GM19023 (cell line): ENCODE data around the gene CYB5R3.
"Not testable (repeated sequence)": the region's sequence is repeated elsewhere in the genome, so short reads cannot be mapped to it uniquely, and the experiment has no call there.

ENCODE experiments used
- ATAC-seq: cut with Tn5 transposase; IDR thresholded peaks from one replicate; pipeline ENCODE4 v1.9.1; 2021; ENCODE audit warnings: mild to moderate bottlenecking, moderate library complexity; ENCODE audit not compliant: unreplicated experiment

Gene CYB5R3

GRCh38 chr22:42626431-42626830, 22.8 kb downstream of the CYB5R3 start:
- ATAC-seq = no peak

GRCh38 chr22:42625416-42625815, 23.8 kb downstream of the CYB5R3 start:
- ATAC-seq = no peak

- ATAC-seq = no peak
Measured at GRCh38 chr22:42624551-42625106, 24.6 kb downstream of the CYB5R3 start.

- ATAC-seq = no peak
Measured at GRCh38 chr22:42623756-42624441, 25.3 kb downstream of the CYB5R3 start.

- no peak for ATAC-seq
Measured at GRCh38 chr22:42623301-42623751, 25.9 kb downstream of the CYB5R3 start.

- ATAC-seq = no peak
Measured at GRCh38 chr22:42622061-42622710, 27.0 kb downstream of the CYB5R3 start.

- peak; percentile 55 for ATAC-seq
Measured at GRCh38 chr22:42621505-42622002, 27.6 kb downstream of the CYB5R3 start.

GRCh38 chr22:42620084-42620483, 29.1 kb downstream of the CYB5R3 start:
- ATAC-seq = no peak

GRCh38 chr22:42619261-42620063, 29.7 kb downstream of the CYB5R3 start:
- ATAC-seq = no peak

GRCh38 chr22:42617155-42617983, 31.8 kb downstream of the CYB5R3 start:
- ATAC-seq = no peak

GRCh38 chr22:42615860-42616175, 33.4 kb downstream of the CYB5R3 start:
- ATAC-seq = not testable (repeated sequence)

GRCh38 chr22:42615092-42615859, 33.9 kb downstream of the CYB5R3 start:
- peak; percentile 52 for ATAC-seq

- peak; percentile 70 for ATAC-seq
Measured at GRCh38 chr22:42614312-42615091, 34.7 kb downstream of the CYB5R3 start, which contains the start of gene POLDIP3. TSS of gene POLDIP3 (minus strand) at chr22:42614883. CDS start at chr22:42614857, 26 bp downstream.

- peak; percentile 1 for ATAC-seq
Measured at GRCh38 chr22:42613872-42614301, 35.3 kb downstream of the CYB5R3 start.

- ATAC-seq = no peak
Measured at GRCh38 chr22:42612336-42612735, 36.9 kb downstream of the CYB5R3 start.

- ATAC-seq = no peak
Measured at GRCh38 chr22:42611051-42611450, 38.1 kb downstream of the CYB5R3 start.

GRCh38 chr22:42610186-42610585, 39.0 kb downstream of the CYB5R3 start:
- ATAC-seq = no peak

GRCh38 chr22:42608823-42609361, 40.3 kb downstream of the CYB5R3 start:
- ATAC-seq = no peak
